K562 (cell line): ENCODE measurements around the gene PLCB3. TPM values are rescaled to one million over a fixed set of nuclear protein-coding genes. Genes with fewer than 3 reads are reported as not detected.

ENCODE experiments used
- CEBPB ChIP-seq: fragments of 450-650 bp; IDR thresholded peaks from 2 replicates; pipeline ENCODE4 v1.6.1; 2016; ENCODE audit warnings: missing genetic modification characterization, missing compliant biosample characterization
- COPS2 ChIP-seq: fragments of 450-650 bp; conservative IDR thresholded peaks from 2 replicates; pipeline ENCODE4 v1.6.1; 2016; ENCODE audit warnings: mild to moderate bottlenecking, moderate library complexity
- CTCFL ChIP-seq: IDR thresholded peaks from 2 replicates; pipeline ENCODE4 v1.6.1; 2011; ENCODE audit warnings: borderline replicate concordance, low read depth, mild to moderate bottlenecking, moderate library complexity, low read length; ENCODE audit not compliant: insufficient read depth, poor library complexity, severe bottlenecking
- CUX1 ChIP-seq: fragments of 200-800 bp; sonication (Bioruptor generic); IDR thresholded peaks from 2 replicates; pipeline ENCODE4 v1.6.1; 2016; ENCODE audit warnings: missing genetic modification characterization, missing compliant biosample characterization
- GTF2F1 ChIP-seq: IDR thresholded peaks from 2 replicates; pipeline ENCODE4 v1.6.1; 2011; ENCODE audit warnings: low read depth, low read length, improper control_type of control experiment
- HINFP ChIP-seq: fragments of 450-650 bp; conservative IDR thresholded peaks from 2 replicates; pipeline ENCODE4 v1.6.1; 2016; ENCODE audit warnings: missing genetic modification characterization, low read depth, mild to moderate bottlenecking, control low read depth, missing compliant biosample characterization
- HNRNPL ChIP-seq: fragments of 200-400 bp; formaldehyde crosslinking; IDR thresholded peaks from 2 replicates; pipeline ENCODE4 v1.6.1; 2017; ENCODE audit warnings: low read depth, mild to moderate bottlenecking, low read length
- LARP7 ChIP-seq: fragments of 450-650 bp; IDR thresholded peaks from 2 replicates; pipeline ENCODE4 v1.6.1; 2016
- NFIX ChIP-seq: fragments of 250-450 bp; sonication (Bioruptor Pico); IDR thresholded peaks from 2 replicates; pipeline ENCODE4 v1.4.0; 2020; ENCODE audit warnings: low read depth, mild to moderate bottlenecking, moderate library complexity
- NONO ChIP-seq, 2 experiments: fragments of 200-400 bp in 1 of 2; fragments of 450-650 bp in 1 of 2; formaldehyde crosslinking in 1 of 2; IDR thresholded peaks; 2 replicates each; pipeline ENCODE4 v1.6.1; 2017; ENCODE audit warnings: low read depth in 2 of 2, mild to moderate bottlenecking in 2 of 2, moderate library complexity in 2 of 2, low read length in 1 of 2
- PTTG1 ChIP-seq: fragments of 450-650 bp; IDR thresholded peaks from 2 replicates; pipeline ENCODE4 v1.6.1; 2016; ENCODE audit warnings: low read depth, mild to moderate bottlenecking, missing genetic modification characterization, missing compliant biosample characterization
- SAP30 ChIP-seq: fragments of 200-600 bp; sonication (generic); IDR thresholded peaks from 2 replicates; pipeline ENCODE4 v1.6.1; 2012; ENCODE audit warnings: borderline replicate concordance, low read depth, mild to moderate bottlenecking, moderate library complexity, low read length, control low read depth, inconsistent platforms; ENCODE audit not compliant: insufficient read depth, poor library complexity, severe bottlenecking
- ZNF121 ChIP-seq: sonication (generic); formaldehyde crosslinking; conservative IDR thresholded peaks from 2 replicates; pipeline ENCODE4 v1.8.0; 2022; ENCODE audit warnings: missing genetic modification reagents
- ZNF174 ChIP-seq: fragments of 250-450 bp; sonication (Bioruptor Pico); IDR thresholded peaks from 2 replicates; pipeline ENCODE4 v1.4.0; 2020; ENCODE audit warnings: mild to moderate bottlenecking
- ZNF584 ChIP-seq: fragments of 200-800 bp; sonication (Bioruptor generic); IDR thresholded peaks from 2 replicates; pipeline ENCODE4 v1.6.1; 2016; ENCODE audit warnings: low read depth, mild to moderate bottlenecking, missing genetic modification characterization, missing compliant biosample characterization
- ZNF699 ChIP-seq: fragments of 250-450 bp; sonication (Bioruptor Pico); IDR thresholded peaks from 2 replicates; pipeline ENCODE4 v1.8.0; 2021; ENCODE audit warnings: mild to moderate bottlenecking, moderate library complexity; ENCODE audit not compliant: insufficient replicate concordance
- ZNF740 ChIP-seq, 3 experiments: fragments of 200-800 bp in 1 of 3; sonication (Bioruptor generic) in 1 of 3; sonication (generic) in 1 of 3; formaldehyde crosslinking in 1 of 3; IDR thresholded peaks; 2 replicates each; pipeline versions ENCODE4 v1.6.1 to v1.8.0; 2016 to 2022; ENCODE audit warnings: mild to moderate bottlenecking in 2 of 3, missing compliant biosample characterization in 2 of 3, missing genetic modification characterization in 2 of 3, missing genetic modification reagents in 1 of 3
- polyA plus RNA-seq, 8 experiments: library from polyadenylated mRNA; depleted of rRNA in 4 of 8; stranded (reverse) in 5 of 8; unstranded in 3 of 8; fragments of >200 nt; fragmentation: Nextera tagmentation in 2 of 8; fragmentation: Illumina TruSeq in 1 of 8; extraction: Ambion mirVana in 2 of 8; extraction: Trizol in 1 of 8; gene quantifications; 2 replicates each; pipeline versions ENCODE4 v1.2.1 to v1.2.3, GENCODE V29; 2011 to 2014; ENCODE audit warnings: inconsistent platforms in 1 of 8, missing spikeins in 1 of 8
- total RNA-seq, 7 experiments: library from RNA; depleted of rRNA in 6 of 7; stranded (reverse); fragments of >200 nt in 6 of 7; fragmentation: Illumina TruSeq in 2 of 7; extraction: Trizol in 2 of 7; gene quantifications; 2 replicates each; pipeline versions ENCODE4 v1.2.1 to v1.2.3, GENCODE V29; 2011 to 2021; ENCODE audit warnings: low replicate concordance in 1 of 7

Gene PLCB3
- total and polyA plus RNA-seq, 9 of the 15 experiments (the other 6 are each of a cell fraction or from before 2014, with no cell fraction given), result 0.31 to 44.8 (median 14.6) TPM

- no peak for TF ChIP-seq CTCFL
- no peak for TF ChIP-seq CEBPB
- TF ChIP-seq PTTG1 (tag), result no peak
- TF ChIP-seq CUX1 (CRISPR knock-in tag), result 0 out of 2 replicates have a peak, but pooled peaks have one; percentile 35
- TF ChIP-seq HINFP, result no peak
- TF ChIP-seq SAP30, result peak; percentile 74
- no peak for TF ChIP-seq COPS2
- TF ChIP-seq NFIX (CRISPR knock-in tag), result no peak
- no peak for TF ChIP-seq LARP7
- TF ChIP-seq HNRNPL, result no peak
- TF ChIP-seq ZNF174 (CRISPR knock-in tag), result no peak
- no peak for TF ChIP-seq ZNF584 (CRISPR knock-in tag)
- TF ChIP-seq NONO (IDR thresholded peaks at IDR 0.05; ENCODE audit: low read depth in 2 of 2, low read length in 1 of 2), result no peak
- no peak for TF ChIP-seq ZNF121 (CRISPR knock-in tag)
- TF ChIP-seq GTF2F1, result 0 out of 2 replicates have a peak, but pooled peaks have one; percentile 24
- TF ChIP-seq ZNF740 (CRISPR knock-in tag; IDR thresholded peaks at IDR 0.05), result no peak
- TF ChIP-seq ZNF740 (tag; IDR thresholded peaks at IDR 0.05), result no peak
- no peak for TF ChIP-seq ZNF699 (CRISPR knock-in tag)
Observed at GRCh38 chr11:64317325-64317960, 66.1 kb downstream of the PLCB3 start, which contains the start of gene TRMT112 (continued).
